Measurements from ENCODE around the gene CETP.
"Not testable (repeated sequence)": the region's sequence is repeated elsewhere in the genome, so short reads cannot be mapped to it uniquely, and the experiment has no call there.

CETP gene

GRCh38 chr16:56950881-56951771 lies 10.6 kb upstream of the CETP start:
- no peak for DNase-seq (ENCODE audit: low read depth, low spot score)
- no peak overlapping the region for H3K27ac ChIP-seq

- H3K27ac ChIP-seq, result no peak overlapping the region
- no peak for DNase-seq (ENCODE audit: low read depth, low spot score)
Observed at GRCh38 chr16:56953006-56953405, 8.7 kb upstream of the CETP start.

- no peak for DNase-seq (ENCODE audit: low read depth, low spot score)
- H3K27ac ChIP-seq, result no peak overlapping the region
Observed at GRCh38 chr16:56956076-56956475, 5.7 kb upstream of the CETP start.

- no peak overlapping the region for H3K27ac ChIP-seq
- DNase-seq (ENCODE audit: low read depth, low spot score), result no peak
Observed at GRCh38 chr16:56956756-56957155, 5.0 kb upstream of the CETP start.

GRCh38 chr16:56960681-56961281 lies 969 bp upstream of the CETP start:
- H3K27ac ChIP-seq, result no peak overlapping the region
- DNase-seq (ENCODE audit: low read depth, low spot score), result no peak

GRCh38 chr16:56961386-56961785 lies 364 bp upstream of the CETP start:
- no peak overlapping the region for H3K27ac ChIP-seq
- no peak for DNase-seq (ENCODE audit: low read depth, low spot score)

GRCh38 chr16:56964243-56965148 lies 2.7 kb downstream of the CETP start:
- H3K27ac ChIP-seq, result no peak overlapping the region
- DNase-seq (ENCODE audit: low read depth, low spot score), result no peak

GRCh38 chr16:56965149-56966092 lies 3.7 kb downstream of the CETP start:
- no peak for DNase-seq (ENCODE audit: low read depth, low spot score)
- H3K27ac ChIP-seq, result no peak overlapping the region

GRCh38 chr16:56966093-56966475 lies 4.3 kb downstream of the CETP start:
- no peak for DNase-seq (ENCODE audit: low read depth, low spot score)
- no peak overlapping the region for H3K27ac ChIP-seq

GRCh38 chr16:56967733-56968132 lies 6.0 kb downstream of the CETP start:
- no peak overlapping the region for H3K27ac ChIP-seq
- no peak for DNase-seq (ENCODE audit: low read depth, low spot score)

- DNase-seq (ENCODE audit: low read depth, low spot score), result no peak
- H3K27ac ChIP-seq, result no peak overlapping the region
Observed at GRCh38 chr16:56969769-56970168, 8.0 kb downstream of the CETP start.

GRCh38 chr16:56970934-56971767 lies 9.4 kb downstream of the CETP start:
- no peak for DNase-seq (ENCODE audit: low read depth, low spot score)
- H3K27ac ChIP-seq, result no peak overlapping the region

- no peak overlapping the region for H3K27ac ChIP-seq
- DNase-seq (ENCODE audit: low read depth, low spot score), result no peak
Observed at GRCh38 chr16:56971768-56972043, 10.0 kb downstream of the CETP start.

- H3K27ac ChIP-seq, result no peak overlapping the region
- no peak for DNase-seq (ENCODE audit: low read depth, low spot score)
Observed at GRCh38 chr16:56972403-56973293, 10.9 kb downstream of the CETP start.

GRCh38 chr16:56973294-56973689 lies 11.5 kb downstream of the CETP start:
- no peak for DNase-seq (ENCODE audit: low read depth, low spot score)

GRCh38 chr16:56973899-56974298 lies 12.1 kb downstream of the CETP start:
- H3K27ac ChIP-seq; DNase-seq (ENCODE audit: low read depth, low spot score): not testable (repeated sequence)

More at GRCh38 chr16:56973294-56973689, 11.5 kb downstream of the CETP start:
- no peak overlapping the region for H3K27ac ChIP-seq

- no peak for DNase-seq (ENCODE audit: low read depth, low spot score)
- no peak overlapping the region for H3K27ac ChIP-seq
Observed at GRCh38 chr16:56974549-56975300, 13.0 kb downstream of the CETP start.

All from epithelial cell of prostate (primary cell).